Neuron (in vitro differentiated cells): ENCODE data around the gene IL18.
"Not testable (repeated sequence)": the region's sequence is repeated elsewhere in the genome, so short reads cannot be mapped to it uniquely, and the experiment has no call there.

Experiments used
- H2AFZ ChIP-seq: one replicate; pipeline ENCODE4 v1.6.1; 2013; ENCODE audit warnings: low read depth, mild to moderate bottlenecking, inconsistent platforms, low read length, moderate library complexity
- H3K27me3 ChIP-seq: one replicate; pipeline ENCODE4 v1.6.1; 2013; ENCODE audit warnings: low read length; ENCODE audit not compliant: insufficient read depth
- H3K36me3 ChIP-seq: one replicate; pipeline ENCODE4 v1.6.1; 2013; ENCODE audit warnings: low read length; ENCODE audit not compliant: insufficient read depth
- H3K4me1 ChIP-seq: one replicate; pipeline ENCODE4 v1.6.1; 2013; ENCODE audit warnings: low read length; ENCODE audit not compliant: insufficient read depth
- H3K4me3 ChIP-seq: 2 replicates; pipeline ENCODE4 v1.5.1; 2013; ENCODE audit warnings: mild to moderate bottlenecking, low read length, moderate library complexity
- H3K9me3 ChIP-seq: one replicate; pipeline ENCODE4 v1.6.1; 2013; ENCODE audit warnings: low read length

IL18 gene

DNA sequence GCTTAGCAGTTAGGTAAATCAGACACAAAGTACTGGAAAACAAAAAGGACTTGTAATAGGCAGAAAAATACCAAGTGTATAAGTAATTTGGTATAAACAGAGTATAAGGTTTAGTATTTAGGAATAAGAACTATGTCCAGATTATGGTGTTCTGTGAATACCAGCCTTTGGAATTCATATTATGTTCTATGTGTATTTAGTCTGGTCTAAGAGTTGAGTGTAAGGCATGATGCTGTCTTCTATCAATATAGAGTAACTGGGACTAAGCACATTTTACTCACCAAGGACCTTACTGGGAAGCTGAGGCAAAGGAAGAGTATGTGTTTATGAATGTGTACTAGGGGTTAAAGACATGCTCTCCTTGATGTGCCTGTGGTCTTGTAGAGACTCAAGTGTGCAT lies 67.7 kb downstream of the IL18 start:
- Histone ChIP-seq H3K4me3 (no peak overlapping the region), H3K36me3 (peaks cover 26% of the 10 kb centered on the region), H2AFZ (no peak overlapping the region)

GRCh38 chr11:112095302-112095701 lies 68.6 kb downstream of the IL18 start:
- H3K4me3 ChIP-seq, H3K4me1 ChIP-seq, H3K27me3 ChIP-seq, H2AFZ ChIP-seq, H3K9me3 ChIP-seq: not testable (repeated sequence)
- H3K36me3 ChIP-seq: peaks cover 32% of the 10 kb centered on the region

More for the DNA sequence above, 67.7 kb downstream of the IL18 start:
- no peaks in the 10 kb centered on the region for H3K4me1 ChIP-seq
- no peaks in the 10 kb centered on the region for H3K27me3 ChIP-seq
- no peaks in the 10 kb centered on the region for H3K9me3 ChIP-seq
